Liver (tissue), 9 donors: ENCODE data around the gene NAT8L. TPM values are rescaled to one million over a fixed set of nuclear protein-coding genes. Genes with fewer than 3 reads are reported as not detected.

Experiments
- DNase-seq: peaks from one replicate; pipeline ENCODE4 v3.0.0-alpha.2; 2017; ENCODE audit warnings: low spot score
- H3K27ac ChIP-seq, 2 donors: one replicate each; pipeline ENCODE4 v1.7.0; 2013; ENCODE audit warnings: inconsistent platforms in 2 of 2, low read length in 2 of 2, control low read depth in 1 of 2, low read depth in 1 of 2, mild to moderate bottlenecking in 1 of 2
- H3K27me3 ChIP-seq, 4 donors: one replicate each; pipeline versions ENCODE4 v1.6.1 to v1.7.0; 2013; ENCODE audit warnings: low read length in 3 of 4, inconsistent platforms in 1 of 4, mild to moderate bottlenecking in 1 of 4, moderate library complexity in 1 of 4; ENCODE audit not compliant: control insufficient read depth in 4 of 4, insufficient read depth in 4 of 4
- H3K36me3 ChIP-seq, 4 donors: one replicate each; pipeline versions ENCODE4 v1.6.1 to v1.7.0; 2013; ENCODE audit warnings: low read length in 3 of 4, mild to moderate bottlenecking in 3 of 4, low read depth in 1 of 4, moderate library complexity in 1 of 4; ENCODE audit not compliant: control insufficient read depth in 4 of 4, insufficient read depth in 3 of 4
- H3K4me1 ChIP-seq, 4 donors: one replicate each; pipeline versions ENCODE4 v1.6.1 to v1.7.0; 2013; ENCODE audit warnings: low read length in 3 of 4, mild to moderate bottlenecking in 3 of 4, moderate library complexity in 1 of 4; ENCODE audit not compliant: control insufficient read depth in 4 of 4, insufficient read depth in 4 of 4
- H3K4me3 ChIP-seq, 3 donors: one replicate each; pipeline versions ENCODE4 v1.6.1 to v1.7.0; 2013; ENCODE audit warnings: low read length in 3 of 3, control low read depth in 1 of 3, low read depth in 1 of 3, mild to moderate bottlenecking in 1 of 3
- H3K9ac ChIP-seq, 2 donors: one replicate each; pipeline ENCODE4 v1.7.0; 2013; ENCODE audit warnings: low read length in 2 of 2, mild to moderate bottlenecking in 2 of 2, moderate library complexity in 2 of 2, control low read depth in 1 of 2, low read depth in 1 of 2
- H3K9me3 ChIP-seq, 4 donors: one replicate each; pipeline versions ENCODE4 v1.6.1 to v1.7.0; 2013; ENCODE audit warnings: low read length in 3 of 4; ENCODE audit not compliant: control insufficient read depth in 4 of 4
- ATF3 ChIP-seq: IDR thresholded peaks from 2 replicates; pipeline ENCODE4 v1.6.1; 2016; ENCODE audit warnings: antibody characterized with exemption
- FOXA1 ChIP-seq: IDR thresholded peaks from 2 replicates; pipeline ENCODE4 v1.6.1; 2016; ENCODE audit warnings: antibody characterized with exemption
- FOXA2 ChIP-seq: IDR thresholded peaks from 2 replicates; pipeline ENCODE4 v1.6.1; 2016; ENCODE audit warnings: antibody characterized with exemption
- GABPA ChIP-seq, 2 donors: IDR thresholded peaks in 1 of 2; conservative IDR thresholded peaks in 1 of 2; 2 replicates each; pipeline ENCODE4 v1.6.1; 2016; ENCODE audit warnings: antibody characterized with exemption in 2 of 2, mild to moderate bottlenecking in 1 of 2, moderate library complexity in 1 of 2
- HNF4A ChIP-seq, 2 donors: conservative IDR thresholded peaks; 2 replicates each; pipeline ENCODE4 v1.6.1; 2016; ENCODE audit warnings: antibody characterized with exemption in 2 of 2, mild to moderate bottlenecking in 2 of 2
- JUND ChIP-seq, 2 donors: IDR thresholded peaks; 2 replicates each; pipeline ENCODE4 v1.6.1; 2016; ENCODE audit warnings: antibody characterized with exemption in 2 of 2
- MAX ChIP-seq: IDR thresholded peaks from 2 replicates; pipeline ENCODE4 v1.6.1; 2016; ENCODE audit warnings: antibody characterized with exemption
- NR2F2 ChIP-seq: IDR thresholded peaks from 2 replicates; pipeline ENCODE4 v1.6.1; 2016; ENCODE audit warnings: antibody characterized with exemption
- RAD21 ChIP-seq, 2 donors: IDR thresholded peaks; 2 replicates each; pipeline ENCODE4 v1.6.1; 2016; ENCODE audit warnings: antibody characterized with exemption in 2 of 2, mild to moderate bottlenecking in 2 of 2
- REST ChIP-seq: IDR thresholded peaks from 2 replicates; pipeline ENCODE4 v1.6.1; 2016; ENCODE audit warnings: antibody characterized with exemption, mild to moderate bottlenecking
- RXRA ChIP-seq, 2 donors: IDR thresholded peaks; 2 replicates each; pipeline ENCODE4 v1.6.1; 2017 to 2018; ENCODE audit warnings: antibody characterized with exemption in 2 of 2, mild to moderate bottlenecking in 1 of 2
- SP1 ChIP-seq: IDR thresholded peaks from 2 replicates; pipeline ENCODE4 v1.6.1; 2018; ENCODE audit warnings: antibody characterized with exemption, mild to moderate bottlenecking
- TAF1 ChIP-seq: conservative IDR thresholded peaks from 2 replicates; pipeline ENCODE4 v1.6.1; 2016; ENCODE audit warnings: antibody characterized with exemption, mild to moderate bottlenecking
- YY1 ChIP-seq: IDR thresholded peaks from 2 replicates; pipeline ENCODE4 v1.6.1; 2016; ENCODE audit warnings: antibody characterized with exemption, mild to moderate bottlenecking
- WGBS: extraction: QIAGEN DNeasy Blood & Tissue Kit; methylation state at CpG from one replicate; pipeline ENCODE4 v1.1.7; 2013; 5-methylcytosine and 5-hydroxymethylcytosine counted together
- polyA plus RNA-seq, 2 donors: library from polyadenylated mRNA; stranded (reverse) in 1 of 2; unstranded in 1 of 2; fragments of 200-250 nt in 1 of 2; fragments of >200 nt in 1 of 2; fragmentation: Nextera tagmentation in 1 of 2; extraction: Ambion mirVana in 1 of 2; gene quantifications; one replicate each; pipeline versions ENCODE4 v1.2.1 to v1.2.3, GENCODE V29; 2013 to 2015
- total RNA-seq, 2 donors: library from RNA; depleted of rRNA; stranded (reverse); fragments of >200 nt; gene quantifications; one replicate each; pipeline ENCODE4 v1.2.3, GENCODE V29; 2014
- TF ChIP-seq, protein P1 (sequence below): IDR thresholded peaks from 2 replicates; pipeline ENCODE4 v1.6.1; 2016; ENCODE audit warnings: antibody characterized with exemption
- TF ChIP-seq, protein P2 (sequence below): fragments of 150-350 bp; IDR thresholded peaks from 2 replicates; pipeline ENCODE4 v1.5.1; 2017; ENCODE audit warnings: improper control_type of control experiment, low read depth, low read length; ENCODE audit not compliant: missing input control
- donor health status: healthy.
- donor health status: healthy.
- donor health status: healthy.
- donor health status: healthy.
- donor health status: healthy.

Gene NAT8L
- total and polyA plus RNA-seq, 4 donors: 0.07 to 0.09 (median 0.08) TPM; not detected in 1

DNA sequence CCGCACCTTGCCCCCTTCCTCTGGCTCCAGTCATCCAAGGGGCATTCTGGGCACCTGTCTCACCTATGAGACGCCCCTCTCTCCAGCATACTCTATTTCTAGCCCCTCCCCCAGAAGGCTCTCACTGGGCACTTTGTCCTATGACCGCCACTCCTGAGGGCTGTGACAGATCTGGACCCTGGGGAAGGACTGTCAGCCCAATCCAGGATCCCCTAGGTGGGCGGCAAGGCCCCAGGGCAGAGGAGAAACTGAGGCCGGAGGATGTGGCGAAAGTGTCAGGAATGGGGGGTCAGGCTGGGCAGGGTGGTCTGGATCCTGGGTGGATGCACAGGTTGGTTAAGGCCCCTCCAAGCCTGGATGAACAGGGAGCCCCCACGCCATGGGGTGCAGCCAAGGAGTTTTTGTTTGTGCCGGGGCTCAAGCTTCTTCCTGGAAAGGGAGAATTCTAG, 16.2 kb upstream of the NAT8L start:
- TF ChIP-seq MAX: no peak
- TF ChIP-seq REST: no peak
- TF ChIP-seq TAF1: no peak
- TF ChIP-seq YY1: no peak
- TF ChIP-seq GABPA (IDR thresholded peaks at IDR 0.05 in 1 of 2, conservative IDR thresholded peaks at IDR 0.05 in 1 of 2): no peak
- TF ChIP-seq RXRA (IDR thresholded peaks at IDR 0.05): no peak
- no peak for TF ChIP-seq SP1
- TF ChIP-seq, protein P1, sequence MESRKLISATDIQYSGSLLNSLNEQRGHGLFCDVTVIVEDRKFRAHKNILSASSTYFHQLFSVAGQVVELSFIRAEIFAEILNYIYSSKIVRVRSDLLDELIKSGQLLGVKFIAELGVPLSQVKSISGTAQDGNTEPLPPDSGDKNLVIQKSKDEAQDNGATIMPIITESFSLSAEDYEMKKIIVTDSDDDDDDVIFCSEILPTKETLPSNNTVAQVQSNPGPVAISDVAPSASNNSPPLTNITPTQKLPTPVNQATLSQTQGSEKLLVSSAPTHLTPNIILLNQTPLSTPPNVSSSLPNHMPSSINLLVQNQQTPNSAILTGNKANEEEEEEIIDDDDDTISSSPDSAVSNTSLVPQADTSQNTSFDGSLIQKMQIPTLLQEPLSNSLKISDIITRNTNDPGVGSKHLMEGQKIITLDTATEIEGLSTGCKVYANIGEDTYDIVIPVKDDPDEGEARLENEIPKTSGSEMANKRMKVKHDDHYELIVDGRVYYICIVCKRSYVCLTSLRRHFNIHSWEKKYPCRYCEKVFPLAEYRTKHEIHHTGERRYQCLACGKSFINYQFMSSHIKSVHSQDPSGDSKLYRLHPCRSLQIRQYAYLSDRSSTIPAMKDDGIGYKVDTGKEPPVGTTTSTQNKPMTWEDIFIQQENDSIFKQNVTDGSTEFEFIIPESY: no peak
- TF ChIP-seq ATF3: no peak
- no peak for TF ChIP-seq NR2F2
- no peak for TF ChIP-seq JUND (IDR thresholded peaks at IDR 0.05)
- no peak for TF ChIP-seq FOXA2
- no peak for TF ChIP-seq FOXA1
- no peak for TF ChIP-seq HNF4A (conservative IDR thresholded peaks at IDR 0.05)
- TF ChIP-seq RAD21 (IDR thresholded peaks at IDR 0.05): no peak
- TF ChIP-seq, protein P2, sequence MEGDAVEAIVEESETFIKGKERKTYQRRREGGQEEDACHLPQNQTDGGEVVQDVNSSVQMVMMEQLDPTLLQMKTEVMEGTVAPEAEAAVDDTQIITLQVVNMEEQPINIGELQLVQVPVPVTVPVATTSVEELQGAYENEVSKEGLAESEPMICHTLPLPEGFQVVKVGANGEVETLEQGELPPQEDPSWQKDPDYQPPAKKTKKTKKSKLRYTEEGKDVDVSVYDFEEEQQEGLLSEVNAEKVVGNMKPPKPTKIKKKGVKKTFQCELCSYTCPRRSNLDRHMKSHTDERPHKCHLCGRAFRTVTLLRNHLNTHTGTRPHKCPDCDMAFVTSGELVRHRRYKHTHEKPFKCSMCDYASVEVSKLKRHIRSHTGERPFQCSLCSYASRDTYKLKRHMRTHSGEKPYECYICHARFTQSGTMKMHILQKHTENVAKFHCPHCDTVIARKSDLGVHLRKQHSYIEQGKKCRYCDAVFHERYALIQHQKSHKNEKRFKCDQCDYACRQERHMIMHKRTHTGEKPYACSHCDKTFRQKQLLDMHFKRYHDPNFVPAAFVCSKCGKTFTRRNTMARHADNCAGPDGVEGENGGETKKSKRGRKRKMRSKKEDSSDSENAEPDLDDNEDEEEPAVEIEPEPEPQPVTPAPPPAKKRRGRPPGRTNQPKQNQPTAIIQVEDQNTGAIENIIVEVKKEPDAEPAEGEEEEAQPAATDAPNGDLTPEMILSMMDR: no peak
- peak; percentile 24 for DNase-seq
- H3K9ac ChIP-seq: no peak overlapping the region
- H3K4me3 ChIP-seq: peak overlapping the region in 1 of 3 donors; percentile 85
- H3K27me3 ChIP-seq: peaks cover 0 to 6% (median 4%) of the 10 kb centered on the region in 4 donors
- no peak overlapping the region for H3K27ac ChIP-seq
- H3K36me3 ChIP-seq: no peaks in the 10 kb centered on the region
- WGBS: 78% methylated on average over 8 of the region's 8 CpGs
- H3K4me1 ChIP-seq: peaks cover 9 to 17% (median 12%) of the 10 kb centered on the region in 4 donors
- H3K9me3 ChIP-seq: no peaks in the 10 kb centered on the region
